NOMO-1 treated with dmso at 0.1 percent for 144 hours (cell line): ENCODE results near the gene PRM3.

Source experiments
- DNase-seq: peaks from one replicate; lab custom pipeline; 2025; ENCODE audit not compliant: unreplicated experiment; lab: John Stamatoyannopoulos, UW

Gene PRM3

GRCh38 chr16:11229432-11229831, 44.0 kb downstream of the PRM3 start:
- DNase-seq = no peak

GRCh38 chr16:11225677-11226549, 47.5 kb downstream of the PRM3 start:
- no peak for DNase-seq

- DNase-seq = no peak
Measured at GRCh38 chr16:11224894-11225676, 48.3 kb downstream of the PRM3 start.

- peak; percentile 50 for DNase-seq
Measured at GRCh38 chr16:11224096-11224893, 49.1 kb downstream of the PRM3 start.
